ENCODE data around the gene CD28.

DNA sequence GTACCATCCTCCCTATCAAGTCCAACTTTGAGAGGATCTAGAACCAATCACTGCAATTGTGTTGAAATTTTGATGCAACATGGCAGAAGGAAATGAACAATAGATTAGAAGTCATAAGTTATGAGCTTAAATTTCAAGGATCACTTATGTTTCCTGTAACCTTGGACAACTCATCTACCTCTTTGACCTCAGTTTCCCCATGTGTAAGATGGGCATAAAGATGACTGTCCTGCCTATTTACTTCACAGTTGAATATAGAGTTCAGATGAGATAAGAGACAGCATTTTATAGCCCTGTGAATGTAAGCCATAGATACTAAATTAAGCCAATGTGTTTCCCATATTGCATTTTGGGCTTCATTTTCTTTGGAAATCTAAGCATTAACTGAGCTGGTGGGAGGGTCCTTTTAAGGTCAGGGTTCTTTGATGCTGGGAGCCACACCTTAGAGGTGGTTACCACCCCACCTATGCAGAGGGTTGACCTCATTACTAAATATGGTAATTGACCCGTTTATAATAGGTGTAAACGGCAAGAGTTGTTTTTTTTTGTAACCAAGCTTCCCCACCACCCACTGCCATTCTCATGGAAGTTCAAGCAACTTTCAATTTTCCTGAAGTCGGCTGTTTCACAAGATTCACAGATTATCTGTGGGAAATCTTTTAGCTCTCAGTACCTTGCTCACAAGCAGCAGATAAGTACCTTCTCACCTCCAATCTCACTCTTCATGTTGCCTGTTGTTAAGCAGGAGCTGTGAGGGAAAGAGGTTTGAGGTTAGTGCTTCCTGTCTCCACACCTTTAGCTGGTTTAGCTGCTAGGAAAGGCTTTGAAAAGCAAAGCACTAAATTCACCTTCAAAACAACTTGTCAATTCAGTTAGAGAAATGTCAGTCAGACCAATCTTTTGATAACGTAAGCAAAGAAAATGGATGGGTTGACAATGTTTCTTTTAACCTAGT lies 13.3 kb downstream of the CD28 start:
- TF ChIP-seq, protein P1, sequence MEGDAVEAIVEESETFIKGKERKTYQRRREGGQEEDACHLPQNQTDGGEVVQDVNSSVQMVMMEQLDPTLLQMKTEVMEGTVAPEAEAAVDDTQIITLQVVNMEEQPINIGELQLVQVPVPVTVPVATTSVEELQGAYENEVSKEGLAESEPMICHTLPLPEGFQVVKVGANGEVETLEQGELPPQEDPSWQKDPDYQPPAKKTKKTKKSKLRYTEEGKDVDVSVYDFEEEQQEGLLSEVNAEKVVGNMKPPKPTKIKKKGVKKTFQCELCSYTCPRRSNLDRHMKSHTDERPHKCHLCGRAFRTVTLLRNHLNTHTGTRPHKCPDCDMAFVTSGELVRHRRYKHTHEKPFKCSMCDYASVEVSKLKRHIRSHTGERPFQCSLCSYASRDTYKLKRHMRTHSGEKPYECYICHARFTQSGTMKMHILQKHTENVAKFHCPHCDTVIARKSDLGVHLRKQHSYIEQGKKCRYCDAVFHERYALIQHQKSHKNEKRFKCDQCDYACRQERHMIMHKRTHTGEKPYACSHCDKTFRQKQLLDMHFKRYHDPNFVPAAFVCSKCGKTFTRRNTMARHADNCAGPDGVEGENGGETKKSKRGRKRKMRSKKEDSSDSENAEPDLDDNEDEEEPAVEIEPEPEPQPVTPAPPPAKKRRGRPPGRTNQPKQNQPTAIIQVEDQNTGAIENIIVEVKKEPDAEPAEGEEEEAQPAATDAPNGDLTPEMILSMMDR (IDR thresholded peaks at IDR 0.05): no peak
- TF ChIP-seq POLR2A (IDR thresholded peaks at IDR 0.05) (no peak), POLR2AphosphoS5 (IDR thresholded peaks at IDR 0.05) (no peak), EP300 (IDR thresholded peaks at IDR 0.05) (no peak)
